Fibroblast of mammary gland (primary cell): ENCODE measurements around the gene POFUT1.

Source experiments
- DNase-seq: peaks from one replicate; pipeline ENCODE4 v3.0.0-alpha.2; 2010; ENCODE audit warnings: low read depth
- H3K4me3 ChIP-seq: 2 replicates; pipeline ENCODE4 v1.5.1; 2011; ENCODE audit warnings: low read depth, mild to moderate bottlenecking, low read length, moderate library complexity; ENCODE audit not compliant: control insufficient read depth
- CTCF ChIP-seq: conservative IDR thresholded peaks from 2 replicates; pipeline ENCODE4 v1.5.1; 2011; ENCODE audit warnings: low read depth, low read length, inconsistent platforms; ENCODE audit not compliant: control insufficient read depth, insufficient read depth

The POFUT1 gene

GRCh38 chr20:32218156-32218900 is 10.6 kb downstream of the POFUT1 start:
- DNase-seq: no peak
- no peak overlapping the region for H3K4me3 ChIP-seq
- no peak for TF ChIP-seq CTCF

GRCh38 chr20:32224463-32224862 is 16.8 kb downstream of the POFUT1 start:
- TF ChIP-seq CTCF: no peak
- no peak overlapping the region for H3K4me3 ChIP-seq
- DNase-seq: no peak

- TF ChIP-seq CTCF: no peak
- DNase-seq: no peak
- H3K4me3 ChIP-seq: no peak overlapping the region
These were observed 18.7 kb downstream of the POFUT1 start for GRCh38 chr20:32226391-32226790.

GRCh38 chr20:32227306-32227705 is 19.6 kb downstream of the POFUT1 start:
- no peak for DNase-seq
- TF ChIP-seq CTCF: no peak
- no peak overlapping the region for H3K4me3 ChIP-seq

GRCh38 chr20:32227744-32228688 is 20.3 kb downstream of the POFUT1 start:
- no peak overlapping the region for H3K4me3 ChIP-seq
- TF ChIP-seq CTCF: no peak
- no peak for DNase-seq

- DNase-seq: no peak
- TF ChIP-seq CTCF: no peak
- no peak overlapping the region for H3K4me3 ChIP-seq
These were observed 21.6 kb downstream of the POFUT1 start for GRCh38 chr20:32229251-32229747.
